Measurements from ENCODE around the gene FOXP3. TPM values are rescaled to one million over a fixed set of nuclear protein-coding genes. Genes with fewer than 3 reads are reported as not detected.

The FOXP3 gene
- total RNA-seq, 4 donors from 2014 or later = 0.66 TPM; not detected in 3

- H3K27me3 ChIP-seq = no peaks in the 10 kb centered on the region
- TF ChIP-seq CTCF (IDR thresholded peaks at IDR 0.05) (no peak), POLR2A (IDR thresholded peaks at IDR 0.05) (no peak)
- H3K4me3 ChIP-seq = no peak overlapping the region
- no peak overlapping the region for H3K27ac ChIP-seq
- peaks cover 0 to 5% (median 0%) of the 10 kb centered on the region in 4 donors for H3K4me1 ChIP-seq
- H3K36me3 ChIP-seq = no peaks in the 10 kb centered on the region
- peak in 2 of 3 donors; percentile 49 to 65 for DNase-seq
- H3K9me3 ChIP-seq = no peaks in the 10 kb centered on the region
These were observed 6.4 kb downstream of the FOXP3 start for GRCh38 chrX:49257846-49258748.

GRCh38 chrX:49257074-49257790 lies 7.3 kb downstream of the FOXP3 start:
- H3K9me3 ChIP-seq = no peaks in the 10 kb centered on the region
- no peaks in the 10 kb centered on the region for H3K27me3 ChIP-seq
- peak overlapping the region in 1 of 4 donors; percentile 46 for H3K27ac ChIP-seq
- no peak overlapping the region for H3K4me3 ChIP-seq
- H3K4me1 ChIP-seq = peaks cover 0 to 5% (median 0%) of the 10 kb centered on the region in 4 donors
- DNase-seq = no peak
- TF ChIP-seq CTCF (IDR thresholded peaks at IDR 0.05) (no peak), POLR2A (IDR thresholded peaks at IDR 0.05) (no peak)
- no peaks in the 10 kb centered on the region for H3K36me3 ChIP-seq

DNA sequence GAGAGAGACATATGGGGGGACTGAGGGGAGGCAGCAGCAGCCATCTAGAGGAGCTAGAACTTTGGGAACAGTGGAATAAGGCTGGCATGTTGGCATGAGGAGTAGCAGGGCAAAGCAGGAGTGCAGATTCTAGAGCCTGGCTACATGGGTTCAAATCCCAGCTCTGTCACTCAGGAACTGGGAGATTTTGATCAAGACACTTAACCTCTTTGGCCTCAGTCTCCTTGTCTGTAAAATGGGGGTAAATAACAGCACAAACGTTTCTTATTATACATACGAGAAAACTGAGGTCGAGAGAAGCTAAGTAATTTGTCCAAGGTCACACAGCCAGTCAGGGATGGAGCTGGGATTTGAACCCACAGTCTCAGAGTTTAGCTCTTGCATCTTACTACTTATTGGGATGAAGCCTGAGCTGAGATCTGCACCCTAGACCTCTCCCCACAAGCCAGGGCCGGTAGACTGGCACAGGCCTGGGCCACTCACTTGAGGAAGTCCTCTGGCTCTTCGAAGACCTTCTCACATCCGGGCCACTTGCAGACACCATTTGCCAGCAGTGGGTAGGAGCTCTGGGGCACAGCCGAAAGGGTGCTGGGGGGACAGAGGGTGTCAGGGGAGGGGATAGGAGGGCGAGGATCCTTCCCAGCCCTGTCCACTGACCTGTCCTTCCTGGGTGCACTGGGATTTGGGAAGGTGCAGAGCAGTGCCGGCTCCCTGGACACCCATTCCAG lies 8.1 kb downstream of the FOXP3 start:
- no peak for DNase-seq
- Histone ChIP-seq H3K36me3 (no peaks in the 10 kb centered on the region), H3K27me3 (no peaks in the 10 kb centered on the region), H3K4me1 (peaks cover 0 to 5% (median 0%) of the 10 kb centered on the region in 4 donors), H3K27ac (peak overlapping the region in 1 of 4 donors; percentile 46), H3K4me3 (no peak overlapping the region), H3K9me3 (no peaks in the 10 kb centered on the region)
- TF ChIP-seq POLR2A (IDR thresholded peaks at IDR 0.05) (no peak), CTCF (IDR thresholded peaks at IDR 0.05) (no peak)

- no peak for DNase-seq
- Histone ChIP-seq H3K4me3 (no peak overlapping the region), H3K27ac (no peak overlapping the region), H3K27me3 (no peaks in the 10 kb centered on the region), H3K36me3 (no peaks in the 10 kb centered on the region), H3K4me1 (peaks cover 0 to 5% (median 0%) of the 10 kb centered on the region in 4 donors), H3K9me3 (no peaks in the 10 kb centered on the region)
- TF ChIP-seq CTCF (IDR thresholded peaks at IDR 0.05) (no peak), POLR2A (IDR thresholded peaks at IDR 0.05) (no peak)
These were observed 9.9 kb downstream of the FOXP3 start for GRCh38 chrX:49254639-49255038.

GRCh38 chrX:49251325-49251724 lies 13.2 kb downstream of the FOXP3 start:
- no peak overlapping the region for H3K4me3 ChIP-seq
- peaks cover 0 to 9% (median 0%) of the 10 kb centered on the region in 3 donors for H3K36me3 ChIP-seq
- no peaks in the 10 kb centered on the region for H3K4me1 ChIP-seq
- DNase-seq = no peak
- no peak overlapping the region for H3K27ac ChIP-seq
- no peaks in the 10 kb centered on the region for H3K27me3 ChIP-seq
- H3K9me3 ChIP-seq = no peaks in the 10 kb centered on the region
- TF ChIP-seq CTCF (IDR thresholded peaks at IDR 0.05) (no peak), POLR2A (IDR thresholded peaks at IDR 0.05) (no peak)

Measured in Peyer's patch (tissue), 4 donors.